GM12878 (cell line): ENCODE data around the gene NPB. TPM values are rescaled to one million over a fixed set of nuclear protein-coding genes. Genes with fewer than 3 reads are reported as not detected.

Experiments used
- ATAC-seq: fragments of 200-7000 bp; cut with Tn5 transposase; 3 replicates; pipeline ENCODE4 v1.9.1; 2020; ENCODE audit warnings: mild to moderate bottlenecking, moderate library complexity
- BruUV-seq: library from RNA; stranded (reverse); fragments of 400-500 nt; replicated peaks from 2 replicates; lab custom pipeline; 2021; lab: Mats Ljungman, UMichigan
- CTCF ChIA-PET: fragments of 300-600 bp; sonication (Branson Sonifier 250); formaldehyde crosslinking; extraction: SDS; loops from one replicate; lab custom pipeline; 2021; ENCODE audit warnings: inconsistent platforms; lab: Yijun Ruan, JAX
- POLR2A ChIA-PET: fragments of 350-600 bp; formaldehyde crosslinking; extraction: SDS; loops from one replicate; lab custom pipeline; 2021; ENCODE audit warnings: inconsistent platforms; lab: Charles Lee
- RAD21 ChIA-PET: fragments of 300-600 bp; sonication (Branson Sonifier 250); formaldehyde crosslinking; loops from one replicate; lab custom pipeline; 2023; ENCODE audit warnings: antibody characterized with exemption; ENCODE audit not compliant: unreplicated experiment; lab: Charles Lee
- SMC1A ChIA-PET: fragments of 300-600 bp; sonication (Branson Sonifier 250); formaldehyde crosslinking; loops from one replicate; lab custom pipeline; 2023; ENCODE audit not compliant: unreplicated experiment, uncharacterized antibody; lab: Charles Lee
- DNase-seq: peaks from one replicate; pipeline ENCODE4 v3.0.0-alpha.2; 2011; ENCODE audit warnings: low read depth, low spot score
- FAIRE-seq: peaks from 3 replicates; lab custom pipeline; 2011; peaks lifted over from hg19 to GRCh38; lab: Jason Lieb, UNC
- H2AFZ ChIP-seq: 2 replicates; pipeline ENCODE4 v1.6.0; 2011; ENCODE audit warnings: low read depth, low read length, control low read depth; ENCODE audit not compliant: control insufficient read depth
- H3K27ac ChIP-seq: 2 replicates; pipeline ENCODE4 v1.5.1; 2011; ENCODE audit warnings: control low read depth; ENCODE audit not compliant: control insufficient read depth, insufficient read depth
- H3K27me3 ChIP-seq, 2 experiments: replicated peaks in 1 of 2; 2 replicates each; pipeline versions ENCODE4 v1.6.0 to v1.6.1; 2011; ENCODE audit warnings: low read length in 1 of 2; ENCODE audit not compliant: control insufficient read depth in 2 of 2, insufficient read depth in 2 of 2
- H3K36me3 ChIP-seq, 2 experiments: 2 replicates each; pipeline ENCODE4 v1.5.1; 2011; ENCODE audit warnings: low read length in 1 of 2; ENCODE audit not compliant: control insufficient read depth in 2 of 2, insufficient read depth in 2 of 2
- H3K4me1 ChIP-seq: 2 replicates; pipeline ENCODE4 v1.6.1; 2011; ENCODE audit warnings: mild to moderate bottlenecking, low read length, moderate library complexity, mixed read lengths; ENCODE audit not compliant: control insufficient read depth, insufficient read depth
- H3K4me2 ChIP-seq: 2 replicates; pipeline ENCODE4 v1.6.0; 2011; ENCODE audit warnings: control low read depth; ENCODE audit not compliant: control insufficient read depth, insufficient read depth
- H3K4me3 ChIP-seq: fragments of 200-600 bp; sonication (generic); 2 replicates; pipeline ENCODE4 v1.5.1; 2016
- H3K79me2 ChIP-seq: 2 replicates; pipeline ENCODE4 v1.6.0; 2011; ENCODE audit warnings: low read length; ENCODE audit not compliant: control insufficient read depth, insufficient read depth
- H3K9ac ChIP-seq: 2 replicates; pipeline ENCODE4 v1.8.0; 2011; ENCODE audit warnings: low read length, control low read depth, mixed read lengths; ENCODE audit not compliant: control insufficient read depth, insufficient read depth
- H3K9me3 ChIP-seq: replicated peaks from 3 replicates; pipeline ENCODE4 v1.5.1; 2011; ENCODE audit warnings: mild to moderate bottlenecking, low read length; ENCODE audit not compliant: control insufficient read depth, insufficient read depth
- H4K20me1 ChIP-seq: 2 replicates; pipeline ENCODE4 v1.6.0; 2011; ENCODE audit not compliant: control insufficient read depth, insufficient read depth
- ATF2 ChIP-seq: IDR thresholded peaks from 2 replicates; pipeline ENCODE4 v1.6.1; 2012; ENCODE audit warnings: low read length, inconsistent platforms
- ATF3 ChIP-seq: IDR thresholded peaks from 2 replicates; pipeline ENCODE4 v1.6.1; 2011; ENCODE audit warnings: low read depth, mild to moderate bottlenecking, low read length, moderate library complexity, borderline replicate concordance; ENCODE audit errors: extremely low read depth
- ETV6 ChIP-seq, 2 experiments: fragments of 450-650 bp in 1 of 2; IDR thresholded peaks in 1 of 2; conservative IDR thresholded peaks in 1 of 2; 2 replicates each; pipeline ENCODE4 v1.6.1; 2014; ENCODE audit warnings: antibody characterized with exemption in 1 of 2, borderline replicate concordance in 1 of 2, low read depth in 1 of 2, mild to moderate bottlenecking in 1 of 2, moderate library complexity in 1 of 2
- EZH2 ChIP-seq: IDR thresholded peaks from 2 replicates; pipeline ENCODE4 v1.6.1; 2012; ENCODE audit warnings: low read depth, mild to moderate bottlenecking, control low read depth, inconsistent platforms, low read length, borderline replicate concordance; ENCODE audit not compliant: control insufficient read depth
- FOXM1 ChIP-seq: IDR thresholded peaks from 2 replicates; pipeline ENCODE4 v1.6.1; 2012; ENCODE audit warnings: low read depth, mild to moderate bottlenecking, inconsistent platforms, low read length, moderate library complexity
- HDAC2 ChIP-seq: fragments of 200-600 bp; sonication (generic); IDR thresholded peaks from 2 replicates; pipeline ENCODE4 v1.6.1; 2017
- MEF2B ChIP-seq: fragments of 450-650 bp; IDR thresholded peaks from 2 replicates; pipeline ENCODE4 v1.6.1; 2018; ENCODE audit warnings: mild to moderate bottlenecking, moderate library complexity; ENCODE audit not compliant: partially characterized antibody, poor library complexity, severe bottlenecking
- PML ChIP-seq: IDR thresholded peaks from 2 replicates; pipeline ENCODE4 v1.6.1; 2012; ENCODE audit warnings: low read length, inconsistent platforms
- POLR2AphosphoS2 ChIP-seq: IDR thresholded peaks from 2 replicates; pipeline ENCODE4 v1.6.1; 2011; ENCODE audit warnings: low read depth, mild to moderate bottlenecking, low read length, improper control_type of control experiment, moderate library complexity
- POLR2AphosphoS5 ChIP-seq: IDR thresholded peaks from 2 replicates; pipeline ENCODE4 v1.6.1; 2011; ENCODE audit warnings: mild to moderate bottlenecking, low read length, inconsistent platforms
- RELA ChIP-seq: fragments of 450-650 bp; IDR thresholded peaks from 2 replicates; pipeline ENCODE4 v1.8.0; 2014; ENCODE audit warnings: borderline replicate concordance; ENCODE audit not compliant: partially characterized antibody
- SIX5 ChIP-seq: IDR thresholded peaks from 2 replicates; pipeline ENCODE4 v1.6.1; 2011; ENCODE audit warnings: mild to moderate bottlenecking, low read depth, low read length, moderate library complexity; ENCODE audit not compliant: severe bottlenecking
- SMAD5 ChIP-seq: IDR thresholded peaks from 2 replicates; pipeline ENCODE4 v1.6.1; 2016; ENCODE audit warnings: antibody characterized with exemption, low read depth
- STAT1 ChIP-seq: fragments of 450-650 bp; conservative IDR thresholded peaks from 2 replicates; pipeline ENCODE4 v1.6.1; 2014; ENCODE audit warnings: antibody characterized with exemption, mild to moderate bottlenecking
- ZBED1 ChIP-seq: IDR thresholded peaks from 2 replicates; pipeline ENCODE4 v1.6.1; 2016; ENCODE audit warnings: borderline replicate concordance
- WGBS: methylation state at CpG from one replicate; pipeline ENCODE4 v1.1.6; 2016; ENCODE audit warnings: low lambda C conversion rate; ENCODE audit not compliant: insufficient replicate concordance, insufficient coverage; ENCODE audit errors: missing lambda C conversion rate; 5-methylcytosine and 5-hydroxymethylcytosine counted together
- in situ Hi-C: fragments of 300-500 bp; cut with MboI; formaldehyde crosslinking; loops from 9 replicates; pipeline ENCODE4 v1.14.3; 2018; ENCODE audit warnings: mixed read lengths
- intact Hi-C: fragments of 100-400 bp; cut with micrococcal nuclease; formaldehyde crosslinking; loops from one replicate; pipeline ENCODE4 v1.14.2; 2022; ENCODE audit not compliant: unreplicated experiment
- polyA plus RNA-seq, 11 experiments: library from polyadenylated mRNA; depleted of rRNA in 4 of 11; unstranded in 6 of 11; stranded (reverse) in 5 of 11; fragments of >200 nt; fragmentation: Nextera tagmentation in 4 of 11; fragmentation: Illumina TruSeq in 1 of 11; extraction: Ambion mirVana in 4 of 11; extraction: Trizol in 1 of 11; gene quantifications; 1 replicate in 1 of 11; 2 replicates in 10 of 11; pipeline versions ENCODE4 v1.2.1 to v1.2.3, GENCODE V29; 2011 to 2016; ENCODE audit warnings: inconsistent platforms in 2 of 11, missing spikeins in 2 of 11, low read depth in 1 of 11
- total RNA-seq, 4 experiments: library from RNA; depleted of rRNA in 3 of 4; stranded (reverse); fragments of >200 nt in 3 of 4; fragmentation: Illumina TruSeq in 1 of 4; extraction: Trizol in 1 of 4; gene quantifications; 2 replicates each; pipeline versions ENCODE4 v1.2.1 to v1.2.3, GENCODE V29; 2013 to 2021

Gene NPB
- total and polyA plus RNA-seq, 10 of the 15 experiments (the other 5 are each of a cell fraction or from before 2014, with no cell fraction given): 0.03 to 0.40 (median 0.15) TPM; not detected in 2

- ChIA-PET RAD21 (no interaction called here), SMC1A (interaction anchor here (0.6 kb wide), 1 partner anchor 156 kb away, joined by 3 read pairs; no protein-coding TSS in a partner anchor), CTCF (interaction anchor here (1.0 kb wide), 2 partner anchors 9 to 52 kb away, joined by 3 read pairs; no protein-coding TSS in a partner anchor), POLR2A (no interaction called here)
- in situ Hi-C loops: no loop called here
- 0 out of 2 replicates have a peak, but pooled peaks cover 3% of the 10 kb centered on the region for H4K20me1 ChIP-seq
- no peaks in the 10 kb centered on the region for H3K27me3 ChIP-seq
- no TSS peak for BruUV-seq
- no peak for FAIRE-seq
- peaks cover 13% of the 10 kb centered on the region for H3K4me1 ChIP-seq
- H3K27ac ChIP-seq: no peak overlapping the region
- no peak for ATAC-seq
- TF ChIP-seq SIX5 (no peak), ATF3 (no peak), POLR2AphosphoS5 (no peak), EZH2 (no peak)
- DNase-seq: no peak
- H3K4me2 ChIP-seq: no peak overlapping the region
- H3K9ac ChIP-seq: no peak overlapping the region
- H3K79me2 ChIP-seq: peaks cover 69% of the 10 kb centered on the region
- intact Hi-C loops: no loop called here
- H2AFZ ChIP-seq: no peak overlapping the region
- H3K9me3 ChIP-seq: no peaks in the 10 kb centered on the region
- H3K4me3 ChIP-seq: no peak overlapping the region
- H3K36me3 ChIP-seq: peaks cover 11 to 24% of the 10 kb centered on the region in 2 experiments; a peak in 3 of 4 replicates
- WGBS: 94% methylated on average over 8 of the region's 8 CpGs
Measured at GRCh38 chr17:81865358-81865732, 36.7 kb upstream of the NPB start.

- intact Hi-C loops: no loop called here
- Histone ChIP-seq H4K20me1 (0 out of 2 replicates have a peak, but pooled peaks cover 3% of the 10 kb centered on the region), H3K9ac (no peak overlapping the region)
- TF ChIP-seq POLR2AphosphoS2: no peak; the same call in 1 of the 2 replicates
- TF ChIP-seq RELA: no peak
- TF ChIP-seq SMAD5: no peak; the same call in 1 of the 2 replicates
- TF ChIP-seq ATF2: peak; percentile 56
- TF ChIP-seq ZBED1: 0 out of 2 replicates have a peak, but pooled peaks have one; percentile 1
- no peak for TF ChIP-seq MEF2B
- no peak for TF ChIP-seq PML
- TF ChIP-seq ETV6 (conservative IDR thresholded peaks at IDR 0.05 in 1 of 2, IDR thresholded peaks at IDR 0.05 in 1 of 2; ENCODE audit: borderline replicate concordance in 1 of 2, low read depth in 1 of 2): no peak
- no peak for TF ChIP-seq HDAC2
- no peak for TF ChIP-seq FOXM1
- no peak for TF ChIP-seq STAT1
Measured at GRCh38 chr17:81865733-81866439, 36.2 kb upstream of the NPB start.

More at GRCh38 chr17:81865733-81866439, 36.2 kb upstream of the NPB start:
- FAIRE-seq: no peak
- ATAC-seq: no peak
- no peak for DNase-seq
- peaks cover 13% of the 10 kb centered on the region for H3K4me1 ChIP-seq
- CTCF ChIA-PET: interaction anchor here (0.9 to 1.0 kb wide), 3 partner anchors 9 to 130 kb away, joined by 3 read pairs; no protein-coding TSS in a partner anchor
- POLR2A ChIA-PET: interaction anchor here (0.6 to 1.4 kb wide), 2 partner anchors 33 to 103 kb away, joined by 3 to 5 read pairs; partner anchors contain the start of gene MCRIP1
- peaks cover 11 to 24% of the 10 kb centered on the region in 2 experiments; a peak in 3 of 4 replicates for H3K36me3 ChIP-seq
- SMC1A ChIA-PET: no interaction called here
- WGBS: 83% methylated on average over 18 of the region's 18 CpGs
- in situ Hi-C loops: no loop called here
- no peaks in the 10 kb centered on the region for H3K27me3 ChIP-seq
- BruUV-seq: no TSS peak
- RAD21 ChIA-PET: interaction anchor here (0.6 kb wide), 1 partner anchor 17 kb away, joined by 3 read pairs; no protein-coding TSS in a partner anchor
- H3K4me3 ChIP-seq: no peak overlapping the region
- H3K9me3 ChIP-seq: no peaks in the 10 kb centered on the region
- peaks cover 74% of the 10 kb centered on the region for H3K79me2 ChIP-seq
- no peak overlapping the region for H3K27ac ChIP-seq
- H3K4me2 ChIP-seq: no peak overlapping the region
- H2AFZ ChIP-seq: no peak overlapping the region
